Parathyroid adenoma (tissue), 2 donors: ENCODE results near the gene DNAJB11.

Source experiments
- H2AFZ ChIP-seq: fragments of 300-600 bp; sonication (generic); one replicate; pipeline ENCODE4 v1.7.0; 2017; ENCODE audit warnings: antibody characterized with exemption, mild to moderate bottlenecking
- H3K27ac ChIP-seq: fragments of 300-600 bp; sonication (generic); one replicate; pipeline ENCODE4 v1.7.0; 2017
- H3K27me3 ChIP-seq: fragments of 300-600 bp; sonication (generic); one replicate; pipeline ENCODE4 v1.7.0; 2017; ENCODE audit warnings: low read length; ENCODE audit not compliant: control insufficient read depth, insufficient read depth
- H3K36me3 ChIP-seq: fragments of 300-600 bp; sonication (generic); one replicate; pipeline ENCODE4 v1.7.0; 2017; ENCODE audit warnings: low read length; ENCODE audit not compliant: control insufficient read depth, insufficient read depth
- H3K4me1 ChIP-seq: fragments of 300-600 bp; sonication (generic); one replicate; pipeline ENCODE4 v1.7.0; 2017; ENCODE audit warnings: control low read depth
- H3K4me2 ChIP-seq: fragments of 300-600 bp; sonication (generic); one replicate; pipeline ENCODE4 v1.7.0; 2017; ENCODE audit warnings: low read length
- H3K4me3 ChIP-seq: fragments of 300-600 bp; sonication (generic); one replicate; pipeline ENCODE4 v1.7.0; 2017; ENCODE audit warnings: low read depth, low read length
- H3K79me2 ChIP-seq: fragments of 300-600 bp; sonication (generic); one replicate; pipeline ENCODE4 v1.7.0; 2017; ENCODE audit warnings: control low read depth
- H3K9ac ChIP-seq: fragments of 300-600 bp; sonication (generic); one replicate; pipeline ENCODE4 v1.7.0; 2017; ENCODE audit warnings: mild to moderate bottlenecking
- H3K9me3 ChIP-seq: fragments of 300-600 bp; sonication (generic); one replicate; pipeline ENCODE4 v1.7.0; 2017; ENCODE audit warnings: low read length; ENCODE audit not compliant: control insufficient read depth
- CTCF ChIP-seq: fragments of 300-600 bp; sonication (generic); IDR thresholded peaks from one replicate; pipeline ENCODE4 v1.7.0; 2017; ENCODE audit warnings: antibody characterized with exemption, mild to moderate bottlenecking
- donor health status: primary hyperparathyroidism.

Gene DNAJB11

DNA sequence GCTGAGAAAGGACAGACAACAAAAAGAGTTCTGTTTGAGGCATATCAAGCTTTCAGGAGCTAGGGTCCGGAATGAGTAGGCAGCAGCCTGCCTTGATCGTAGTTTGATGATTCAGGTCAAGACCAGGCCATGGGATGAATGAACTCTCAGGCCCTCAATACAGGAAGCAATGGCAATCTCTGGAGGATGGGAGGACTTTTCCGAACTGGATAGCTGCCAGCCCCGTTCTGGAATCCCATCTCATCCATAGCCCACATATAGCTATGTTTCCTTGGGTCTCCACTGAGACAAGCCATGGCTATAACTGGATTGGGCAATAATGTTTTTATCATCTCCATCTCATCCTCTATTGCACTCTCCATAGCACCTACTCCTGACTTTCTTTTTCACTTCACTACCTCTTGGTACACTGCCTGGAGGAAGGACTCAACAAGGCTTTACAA lies 55.1 kb downstream of the DNAJB11 start:
- Histone ChIP-seq H3K4me3 (no peak overlapping the region), H3K36me3 (no peaks in the 10 kb centered on the region), H2AFZ (no peak overlapping the region), H3K27ac (no peak overlapping the region), H3K79me2 (no peaks in the 10 kb centered on the region), H3K9ac (no peak overlapping the region), H3K4me2 (no peak overlapping the region), H3K27me3 (no peaks in the 10 kb centered on the region), H3K4me1 (no peaks in the 10 kb centered on the region), H3K9me3 (no peaks in the 10 kb centered on the region)
- TF ChIP-seq CTCF, result no peak

- TF ChIP-seq CTCF, result no peak
- Histone ChIP-seq H3K4me1 (no peaks in the 10 kb centered on the region), H3K27me3 (no peaks in the 10 kb centered on the region), H3K9ac (no peak overlapping the region), H3K36me3 (no peaks in the 10 kb centered on the region), H3K9me3 (no peaks in the 10 kb centered on the region), H2AFZ (no peak overlapping the region), H3K4me2 (no peak overlapping the region), H3K79me2 (no peaks in the 10 kb centered on the region), H3K4me3 (no peak overlapping the region), H3K27ac (no peak overlapping the region)
Observed at GRCh38 chr3:186626254-186626847, 55.8 kb downstream of the DNAJB11 start.

DNA sequence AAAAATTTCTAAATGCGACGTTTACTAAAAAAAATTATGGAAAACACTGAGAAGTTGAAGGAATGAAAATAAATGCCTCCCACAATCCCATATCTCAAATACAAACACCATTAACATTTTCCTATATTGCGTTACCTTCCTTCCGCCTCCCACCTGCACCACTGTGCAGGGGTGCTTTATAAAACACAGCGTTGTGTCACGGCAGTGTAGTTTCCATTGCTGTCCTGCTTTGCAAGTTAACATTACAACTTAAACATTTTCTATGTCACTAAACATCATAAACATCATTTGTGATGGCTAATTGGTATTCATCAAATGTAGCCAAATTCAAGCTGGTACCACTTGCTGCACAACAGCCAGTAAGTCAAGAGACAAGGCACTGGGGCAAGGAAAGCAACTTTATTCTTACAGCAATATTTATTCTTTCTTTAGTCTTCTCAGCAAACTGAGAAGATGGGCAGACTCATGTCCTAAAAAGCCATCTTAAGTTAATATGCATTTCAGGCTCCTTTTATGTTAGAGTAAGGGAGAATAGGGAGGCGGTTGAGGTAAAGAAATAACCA lies 57.4 kb downstream of the DNAJB11 start:
- Histone ChIP-seq H3K27ac (no peak overlapping the region), H3K4me3 (no peak overlapping the region), H3K27me3 (no peaks in the 10 kb centered on the region), H2AFZ (no peak overlapping the region), H3K9ac (no peak overlapping the region), H3K79me2 (no peaks in the 10 kb centered on the region), H3K36me3 (no peaks in the 10 kb centered on the region), H3K4me1 (no peaks in the 10 kb centered on the region), H3K4me2 (no peak overlapping the region), H3K9me3 (no peaks in the 10 kb centered on the region)
- no peak for TF ChIP-seq CTCF

- no peak overlapping the region for H3K27ac ChIP-seq
- no peak overlapping the region for H3K9ac ChIP-seq
- no peaks in the 10 kb centered on the region for H3K36me3 ChIP-seq
- H3K4me2 ChIP-seq, result no peak overlapping the region
- no peak overlapping the region for H3K4me3 ChIP-seq
- no peaks in the 10 kb centered on the region for H3K4me1 ChIP-seq
- H3K9me3 ChIP-seq, result no peaks in the 10 kb centered on the region
- H3K27me3 ChIP-seq, result no peaks in the 10 kb centered on the region
- no peaks in the 10 kb centered on the region for H3K79me2 ChIP-seq
- H2AFZ ChIP-seq, result no peak overlapping the region
- no peak for TF ChIP-seq CTCF
Observed at GRCh38 chr3:186628756-186629155, 58.2 kb downstream of the DNAJB11 start.
